GM23248 (cell line): ENCODE measurements around the gene RCOR2.

Source experiments
- EZH2 ChIP-seq: fragments of 200-600 bp; sonication (generic); IDR thresholded peaks from 2 replicates; pipeline ENCODE4 v1.6.1; 2018; ENCODE audit warnings: antibody characterized with exemption, mild to moderate bottlenecking; ENCODE audit not compliant: insufficient read depth, poor library complexity, severe bottlenecking
- EZH2phosphoT487 ChIP-seq: fragments of 200-600 bp; sonication (generic); IDR thresholded peaks from 2 replicates; pipeline ENCODE4 v1.6.1; 2018; ENCODE audit warnings: antibody characterized with exemption, moderate library complexity, mild to moderate bottlenecking, low read depth; ENCODE audit not compliant: insufficient read depth

DNA sequence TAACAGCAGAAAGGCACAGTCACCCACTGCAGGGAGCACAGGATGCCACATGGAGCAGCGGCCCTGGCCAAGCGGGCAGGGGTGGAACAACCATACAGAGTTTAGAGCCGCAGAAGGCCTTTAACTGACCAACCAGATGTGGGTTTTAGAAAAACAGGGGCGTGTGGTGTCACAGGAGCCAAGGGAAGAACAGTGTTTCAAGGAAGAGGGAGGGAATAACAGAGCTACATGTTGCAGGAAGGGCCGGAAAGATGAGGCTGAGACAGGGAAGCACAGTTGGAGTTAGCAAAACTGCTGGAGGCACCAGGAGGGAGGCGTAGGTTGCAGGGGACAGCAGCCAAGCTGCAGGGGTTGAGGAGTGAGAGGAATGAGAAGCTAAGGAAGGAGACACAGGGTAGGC is 14.1 kb upstream of the RCOR2 start:
- TF ChIP-seq EZH2 (no peak), EZH2phosphoT487 (no peak)
